GM18498 (cell line): ENCODE results near the gene PLCB3.
"Not testable (repeated sequence)": the region's sequence is repeated elsewhere in the genome, so short reads cannot be mapped to it uniquely, and the experiment has no call there.

ENCODE experiments used
- ATAC-seq: cut with Tn5 transposase; IDR thresholded peaks from one replicate; pipeline ENCODE4 v1.9.1; 2021; ENCODE audit warnings: mild to moderate bottlenecking, moderate library complexity; ENCODE audit not compliant: unreplicated experiment

The PLCB3 gene

GRCh38 chr11:64303109-64304031 is 52.0 kb downstream of the PLCB3 start:
- no peak for ATAC-seq

DNA sequence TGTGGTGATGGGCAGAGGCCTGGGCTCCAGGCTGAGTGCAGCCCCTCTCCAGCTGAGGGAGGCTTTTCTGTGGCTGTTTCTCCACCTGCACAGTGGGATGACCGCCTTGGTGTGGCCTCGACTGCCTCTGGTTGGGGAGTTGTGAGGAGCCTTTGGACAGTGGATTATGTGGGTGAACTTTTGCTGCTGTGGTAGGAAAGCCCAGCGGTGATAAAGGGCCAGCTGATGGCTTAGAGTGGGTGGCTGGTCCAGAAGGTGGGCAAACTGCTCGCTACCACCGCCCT is 52.6 kb downstream of the PLCB3 start:
- ATAC-seq, result no peak

DNA sequence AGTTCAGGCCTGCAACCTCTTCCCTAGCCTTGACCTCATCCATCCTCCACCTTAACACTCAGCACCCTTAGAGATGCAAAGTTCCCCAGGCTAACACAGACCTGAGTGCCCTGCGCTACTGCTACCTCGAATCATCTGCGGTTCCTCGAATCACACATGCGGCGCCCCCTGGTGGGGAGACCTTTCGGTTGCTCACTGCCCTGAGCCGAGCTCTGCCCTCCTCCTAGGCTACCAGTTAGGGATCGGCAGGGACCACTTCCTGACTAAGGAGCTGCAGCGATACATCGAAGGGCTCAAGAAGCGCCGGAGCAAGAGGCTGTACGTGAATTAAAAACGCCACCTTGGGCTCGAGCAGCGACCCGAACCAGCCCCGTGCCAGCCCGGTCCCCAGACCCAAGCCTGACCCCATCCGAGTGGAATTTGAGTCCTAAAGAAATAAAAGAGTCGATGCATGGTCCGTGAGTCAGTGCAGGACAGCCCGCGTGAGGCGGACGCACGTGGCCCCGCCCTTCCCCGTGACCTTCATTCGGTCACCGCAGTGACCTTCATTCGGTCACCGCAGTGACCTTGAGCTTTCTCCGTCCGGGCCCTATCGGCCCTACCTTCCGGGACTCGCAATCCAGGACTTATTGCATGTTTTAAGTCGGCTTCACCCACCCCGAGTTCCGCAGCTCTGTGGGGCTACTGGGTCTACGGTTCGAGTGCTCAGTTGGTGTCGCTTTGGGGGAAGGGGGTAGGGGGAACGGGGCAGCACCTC is 53.2 kb downstream of the PLCB3 start:
- peak; percentile 27 for ATAC-seq

DNA sequence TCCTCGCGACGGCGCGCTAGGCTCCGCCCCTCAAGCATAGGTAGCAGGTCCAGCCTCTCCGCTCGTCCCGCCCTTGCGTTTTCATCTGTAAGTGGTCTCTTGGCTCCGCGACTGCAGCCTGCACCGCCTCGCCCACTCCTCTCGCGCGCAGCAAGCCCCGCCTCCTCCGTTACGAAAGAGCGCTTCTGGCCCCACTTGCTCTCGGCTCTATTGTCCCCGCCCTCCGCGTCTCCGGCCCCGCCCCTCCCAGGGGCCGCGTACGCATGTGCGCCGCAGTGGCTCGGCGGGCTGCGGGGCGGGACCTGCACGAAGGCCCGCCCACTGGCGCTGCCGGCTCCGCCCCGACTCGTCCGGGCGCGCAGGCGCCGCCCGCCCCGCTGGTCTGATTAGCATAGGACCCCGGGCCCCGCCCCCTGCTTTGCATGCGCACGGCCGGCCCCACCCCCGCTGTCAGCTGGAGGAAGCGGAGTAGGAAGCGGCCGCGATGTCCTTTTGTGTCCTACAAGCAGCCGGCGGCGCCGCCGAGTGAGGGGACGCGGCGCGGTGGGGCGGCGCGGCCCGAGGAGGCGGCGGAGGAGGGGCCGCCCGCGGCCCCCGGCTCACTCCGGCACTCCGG is 53.9 kb downstream of the PLCB3 start, which contains the start of gene ESRRA:
TSS of gene ESRRA (plus strand) at position 450 of the 616 bp plus-strand sequence. CDS start 1,656 bp downstream, outside the sequence.
- peak; percentile 72 for ATAC-seq

DNA sequence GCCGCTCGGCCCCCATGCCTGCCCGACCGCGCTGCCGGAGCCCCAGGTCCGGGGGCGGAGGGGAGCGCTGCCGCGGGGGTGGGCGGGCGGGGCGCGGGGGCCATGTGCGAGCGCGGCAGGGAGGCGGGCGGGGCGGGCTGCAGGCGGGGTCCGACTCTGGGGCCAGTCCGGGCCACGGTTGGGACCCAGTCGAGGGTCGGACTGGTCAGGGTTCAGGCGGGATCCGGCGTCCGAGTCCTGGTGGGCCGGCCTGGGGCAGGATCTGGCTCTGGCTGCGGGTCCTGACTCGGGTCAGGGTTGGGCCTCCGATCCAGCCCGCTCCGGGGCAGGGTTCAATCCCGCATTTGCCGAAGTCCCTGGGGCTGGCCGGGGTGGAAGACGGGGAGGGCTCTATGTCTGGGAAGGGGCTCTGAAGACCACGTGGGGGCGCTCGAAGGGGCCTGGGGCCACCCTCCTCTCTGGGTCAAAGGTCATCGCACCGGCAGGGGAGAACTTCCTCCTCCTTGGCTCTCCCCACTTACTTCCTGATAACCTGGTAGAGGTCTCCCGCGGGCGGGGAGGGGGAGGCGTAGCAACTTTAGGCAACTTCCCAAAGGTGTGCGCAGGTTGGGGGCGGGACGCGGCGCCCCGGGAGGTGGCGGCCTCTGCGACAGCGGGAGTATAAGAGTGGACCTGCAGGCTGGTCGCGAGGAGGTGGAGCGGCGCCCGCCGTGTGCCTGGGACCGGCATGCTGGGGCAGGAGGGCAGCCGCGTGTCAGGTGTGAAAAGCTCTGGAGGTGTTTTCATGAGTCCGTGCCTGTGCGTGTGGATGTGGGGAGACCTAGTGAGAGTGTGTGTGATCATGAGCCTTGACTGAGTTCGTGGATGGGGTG is 54.6 kb downstream of the PLCB3 start:
- peak; percentile 18 for ATAC-seq

DNA sequence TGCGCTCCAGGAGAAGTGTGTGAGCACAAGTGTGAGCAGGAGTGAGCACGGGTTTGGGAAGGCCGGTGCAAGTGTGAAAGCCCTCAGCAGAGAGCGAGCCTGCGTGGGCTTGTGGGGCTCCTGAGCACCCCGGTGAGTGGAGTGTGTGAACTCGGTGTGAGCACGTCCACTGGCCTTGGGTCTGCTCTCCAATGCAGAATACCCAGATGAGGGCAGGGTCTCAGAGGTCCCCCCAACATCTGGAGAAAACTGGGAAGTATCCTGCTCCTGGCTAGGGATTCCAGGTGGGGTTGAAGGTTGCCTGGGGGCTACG is 55.2 kb downstream of the PLCB3 start:
- ATAC-seq, result no peak

DNA sequence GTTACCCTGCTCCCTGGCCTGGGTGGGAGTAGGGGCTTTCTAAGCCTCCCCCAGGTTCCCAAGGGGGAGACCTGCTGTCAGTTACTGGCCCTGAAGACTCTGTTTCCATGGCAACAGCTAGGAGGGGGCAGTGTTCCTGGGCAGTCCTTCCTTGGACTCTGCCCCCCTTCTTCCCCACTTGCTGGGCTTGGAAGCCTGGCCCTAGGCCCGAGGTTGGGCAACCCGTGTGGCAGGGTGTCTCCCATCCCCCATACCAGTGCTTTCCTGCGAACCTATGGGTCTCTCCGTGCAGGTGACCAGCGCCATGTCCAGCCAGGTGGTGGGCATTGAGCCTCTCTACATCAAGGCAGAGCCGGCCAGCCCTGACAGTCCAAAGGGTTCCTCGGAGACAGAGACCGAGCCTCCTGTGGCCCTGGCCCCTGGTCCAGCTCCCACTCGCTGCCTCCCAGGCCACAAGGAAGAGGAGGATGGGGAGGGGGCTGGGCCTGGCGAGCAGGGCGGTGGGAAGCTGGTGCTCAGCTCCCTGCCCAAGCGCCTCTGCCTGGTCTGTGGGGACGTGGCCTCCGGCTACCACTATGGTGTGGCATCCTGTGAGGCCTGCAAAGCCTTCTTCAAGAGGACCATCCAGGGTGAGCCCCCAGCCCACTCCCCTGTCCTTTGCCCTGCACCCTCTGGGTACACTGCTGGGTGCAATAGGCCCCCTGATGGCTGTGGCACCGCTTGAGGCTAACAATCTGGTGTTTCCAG is 55.7 kb downstream of the PLCB3 start:
- no peak for ATAC-seq

GRCh38 chr11:64307795-64308194 is 56.5 kb downstream of the PLCB3 start:
- not testable (repeated sequence) for ATAC-seq

DNA sequence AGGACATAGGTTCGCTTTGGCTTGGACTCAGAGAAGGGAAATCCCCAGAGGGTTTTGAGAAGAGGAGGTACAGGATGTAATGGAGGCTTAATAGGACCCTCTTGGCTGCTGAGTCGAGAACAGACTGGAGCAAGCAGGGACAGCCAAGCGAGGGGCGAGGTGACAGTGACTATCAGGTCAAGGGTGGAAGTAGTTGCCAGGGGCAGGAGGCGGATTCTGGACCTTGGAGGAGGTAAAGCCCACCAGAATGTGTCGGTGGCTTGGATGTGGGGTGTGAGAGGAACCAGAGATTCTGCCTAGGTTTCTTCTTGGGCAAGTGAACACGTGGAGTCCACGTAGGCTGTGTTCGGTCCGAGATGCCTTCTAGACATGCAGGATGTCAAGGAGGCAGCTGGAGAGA is 61.6 kb downstream of the PLCB3 start:
- no peak for ATAC-seq

- ATAC-seq, result no peak
Measured at GRCh38 chr11:64313491-64314145, 62.3 kb downstream of the PLCB3 start.

GRCh38 chr11:64314146-64314804 is 62.9 kb downstream of the PLCB3 start:
- no peak for ATAC-seq

DNA sequence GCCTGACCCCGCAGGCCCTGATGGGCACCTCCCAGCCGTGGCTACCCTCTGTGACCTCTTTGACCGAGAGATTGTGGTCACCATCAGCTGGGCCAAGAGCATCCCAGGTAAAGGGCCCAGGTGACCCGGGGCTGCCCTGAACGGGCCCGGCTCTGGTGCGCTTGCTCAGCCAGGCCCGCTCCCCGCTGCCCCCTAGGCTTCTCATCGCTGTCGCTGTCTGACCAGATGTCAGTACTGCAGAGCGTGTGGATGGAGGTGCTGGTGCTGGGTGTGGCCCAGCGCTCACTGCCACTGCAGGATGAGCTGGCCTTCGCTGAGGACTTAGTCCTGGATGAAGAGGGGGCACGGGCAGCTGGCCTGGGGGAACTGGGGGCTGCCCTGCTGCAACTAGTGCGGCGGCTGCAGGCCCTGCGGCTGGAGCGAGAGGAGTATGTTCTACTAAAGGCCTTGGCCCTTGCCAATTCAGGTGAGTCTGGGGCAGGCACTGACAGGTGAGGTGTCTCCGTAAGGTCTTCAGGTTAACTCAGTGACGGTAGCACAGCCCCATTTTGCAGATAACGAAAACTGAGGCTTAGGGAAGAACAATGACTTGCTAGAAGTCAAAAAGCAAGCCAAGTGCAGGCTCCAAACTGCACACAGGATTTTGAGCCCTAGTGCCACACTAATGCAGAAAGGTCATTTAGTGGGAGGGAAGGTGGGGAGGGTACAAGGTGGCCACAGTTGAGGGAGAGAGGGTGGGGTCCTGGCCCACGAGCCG is 63.7 kb downstream of the PLCB3 start:
- ATAC-seq, result no peak

DNA sequence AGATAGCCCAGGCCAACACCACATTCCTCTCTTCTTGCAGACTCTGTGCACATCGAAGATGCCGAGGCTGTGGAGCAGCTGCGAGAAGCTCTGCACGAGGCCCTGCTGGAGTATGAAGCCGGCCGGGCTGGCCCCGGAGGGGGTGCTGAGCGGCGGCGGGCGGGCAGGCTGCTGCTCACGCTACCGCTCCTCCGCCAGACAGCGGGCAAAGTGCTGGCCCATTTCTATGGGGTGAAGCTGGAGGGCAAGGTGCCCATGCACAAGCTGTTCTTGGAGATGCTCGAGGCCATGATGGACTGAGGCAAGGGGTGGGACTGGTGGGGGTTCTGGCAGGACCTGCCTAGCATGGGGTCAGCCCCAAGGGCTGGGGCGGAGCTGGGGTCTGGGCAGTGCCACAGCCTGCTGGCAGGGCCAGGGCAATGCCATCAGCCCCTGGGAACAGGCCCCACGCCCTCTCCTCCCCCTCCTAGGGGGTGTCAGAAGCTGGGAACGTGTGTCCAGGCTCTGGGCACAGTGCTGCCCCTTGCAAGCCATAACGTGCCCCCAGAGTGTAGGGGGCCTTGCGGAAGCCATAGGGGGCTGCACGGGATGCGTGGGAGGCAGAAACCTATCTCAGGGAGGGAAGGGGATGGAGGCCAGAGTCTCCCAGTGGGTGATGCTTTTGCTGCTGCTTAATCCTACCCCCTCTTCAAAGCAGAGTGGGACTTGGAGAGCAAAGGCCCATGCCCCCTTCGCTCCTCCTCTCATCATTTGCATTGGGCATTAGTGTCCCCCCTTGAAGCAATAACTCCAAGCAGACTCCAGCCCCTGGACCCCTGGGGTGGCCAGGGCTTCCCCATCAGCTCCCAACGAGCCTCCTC is 64.6 kb downstream of the PLCB3 start:
- ATAC-seq, result not testable (repeated sequence)

GRCh38 chr11:64316672-64317324 is 65.5 kb downstream of the PLCB3 start:
- peak; percentile 4 for ATAC-seq

DNA sequence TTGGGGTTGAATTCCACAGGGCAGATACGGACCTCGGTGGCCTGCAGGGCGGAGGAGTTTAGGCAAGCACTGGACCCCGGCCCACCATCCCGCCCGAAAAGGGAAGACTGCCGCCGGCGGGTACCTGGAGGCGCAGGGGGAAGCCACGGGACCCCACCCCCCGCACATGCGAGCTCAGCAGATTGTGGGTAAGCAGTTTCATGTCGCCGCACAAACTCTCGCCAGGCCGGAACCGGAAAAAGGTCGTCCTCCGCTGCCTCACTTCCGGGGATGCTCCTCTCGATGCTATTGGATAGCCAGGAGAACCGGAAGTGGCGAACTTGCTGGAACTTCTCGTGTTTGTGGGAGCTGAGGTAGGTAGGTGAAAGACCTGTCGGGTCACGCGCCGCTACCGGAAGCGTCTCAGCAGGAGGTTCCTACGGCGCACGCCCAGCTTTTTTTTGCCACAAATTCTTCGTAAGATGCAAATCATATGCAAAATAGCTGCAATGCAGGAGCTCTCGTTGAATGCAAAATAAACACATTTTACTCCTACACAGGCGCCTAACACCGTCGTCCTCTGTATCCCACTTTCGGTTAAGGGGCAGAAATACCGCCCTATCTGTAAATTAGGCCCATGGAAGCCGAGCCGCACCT is 66.1 kb downstream of the PLCB3 start, which contains the start of gene TRMT112:
TSS of gene TRMT112 (minus strand) at position 235 of the 636 bp plus-strand sequence. CDS start at position 202, 33 bp downstream.
- peak; percentile 68 for ATAC-seq
